H1 (cell line): ENCODE results near the gene ARHGEF2. TPM values are rescaled to one million over a fixed set of nuclear protein-coding genes. Genes with fewer than 3 reads are reported as not detected.

Experiments
- RBBP5 ChIP-seq: IDR thresholded peaks from 2 replicates; pipeline ENCODE4 v1.7.1; 2012; ENCODE audit warnings: low read depth, mild to moderate bottlenecking, inconsistent platforms, low read length, moderate library complexity, borderline replicate concordance
- polyA plus RNA-seq, 7 experiments: library from polyadenylated mRNA; depleted of rRNA in 3 of 7; stranded (reverse) in 5 of 7; unstranded in 2 of 7; fragments of >200 nt in 5 of 7; fragments of 200-250 nt in 2 of 7; gene quantifications; 1 replicate in 5 of 7; 2 replicates in 1 of 7; 4 replicates in 1 of 7; pipeline versions ENCODE4 v1.2.1 to v1.2.3, GENCODE V29; 2011 to 2013; ENCODE audit warnings: missing spikeins in 2 of 7, mixed read lengths in 2 of 7
- total RNA-seq: library from RNA; stranded (reverse); fragmentation: NEBNext Ultra II Directional; extraction: Animal tissue kit (Norgen Biotek cat#: 25700); gene quantifications from 2 replicates; pipeline ENCODE4 v1.2.1, GENCODE V29; 2021
- TF ChIP-seq, protein P1 (sequence below): IDR thresholded peaks from 2 replicates; pipeline ENCODE4 v1.6.1; 2011; ENCODE audit warnings: low read length, improper control_type of control experiment

Gene ARHGEF2
- total and polyA plus RNA-seq, 2 of the 8 experiments (the other 6 are each of a cell fraction or from before 2014, with no cell fraction given), result 42.7 to 80.5 TPM

DNA sequence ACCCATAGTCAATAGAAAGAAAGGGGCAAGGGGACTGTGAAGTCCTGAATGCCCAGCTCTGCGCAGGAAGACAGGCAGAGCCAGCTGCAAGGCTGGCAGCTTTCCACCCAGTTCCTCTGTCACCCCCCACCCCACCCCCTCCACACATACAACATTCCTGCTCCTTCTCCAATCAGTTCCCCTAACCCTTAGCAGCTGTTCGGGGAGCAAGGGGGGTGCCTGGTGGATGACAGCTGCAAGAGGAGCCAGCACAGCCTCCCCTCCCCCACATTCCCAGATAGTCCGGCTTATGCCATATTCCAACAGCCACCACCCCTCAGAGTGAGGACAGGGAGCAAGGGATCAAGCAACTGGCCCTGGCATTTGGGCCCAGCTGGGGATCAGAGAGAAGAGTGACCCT lies 9.7 kb downstream of the ARHGEF2 start (continued):
- TF ChIP-seq, protein P1, sequence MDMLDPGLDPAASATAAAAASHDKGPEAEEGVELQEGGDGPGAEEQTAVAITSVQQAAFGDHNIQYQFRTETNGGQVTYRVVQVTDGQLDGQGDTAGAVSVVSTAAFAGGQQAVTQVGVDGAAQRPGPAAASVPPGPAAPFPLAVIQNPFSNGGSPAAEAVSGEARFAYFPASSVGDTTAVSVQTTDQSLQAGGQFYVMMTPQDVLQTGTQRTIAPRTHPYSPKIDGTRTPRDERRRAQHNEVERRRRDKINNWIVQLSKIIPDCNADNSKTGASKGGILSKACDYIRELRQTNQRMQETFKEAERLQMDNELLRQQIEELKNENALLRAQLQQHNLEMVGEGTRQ, result no peak
- no peak for TF ChIP-seq RBBP5
